ELR (cell line): ENCODE data around the gene WDR35.

Experiments used
- DNase-seq: peaks from one replicate; pipeline ENCODE4 v3.0.0-alpha.2; 2015; ENCODE audit warnings: low read depth

The WDR35 gene

GRCh38 chr2:19870792-19871191 is 119.1 kb downstream of the WDR35 start:
- no peak for DNase-seq

GRCh38 chr2:19868701-19869580 is 121.0 kb downstream of the WDR35 start:
- no peak for DNase-seq

GRCh38 chr2:19868224-19868623 is 121.7 kb downstream of the WDR35 start:
- no peak for DNase-seq

- no peak for DNase-seq
Measured at GRCh38 chr2:19866771-19867170, 123.1 kb downstream of the WDR35 start.

- no peak for DNase-seq
Measured at GRCh38 chr2:19865151-19865550, 124.8 kb downstream of the WDR35 start.

GRCh38 chr2:19864381-19864780 is 125.5 kb downstream of the WDR35 start:
- no peak for DNase-seq

- peak; percentile 55 for DNase-seq
Measured at GRCh38 chr2:19863303-19864041, 126.4 kb downstream of the WDR35 start.

- DNase-seq: peak; percentile 21
Measured at GRCh38 chr2:19861813-19862212, 128.1 kb downstream of the WDR35 start.
